UCSD-AML1 (cell line): Measurements from ENCODE around the gene GNAS.
"Not testable (repeated sequence)": the region's sequence is repeated elsewhere in the genome, so short reads cannot be mapped to it uniquely, and the experiment has no call there.

Source experiments
- DNase-seq: peaks from one replicate; lab custom pipeline; 2025; ENCODE audit not compliant: unreplicated experiment; lab: John Stamatoyannopoulos, UW

Gene GNAS

DNA sequence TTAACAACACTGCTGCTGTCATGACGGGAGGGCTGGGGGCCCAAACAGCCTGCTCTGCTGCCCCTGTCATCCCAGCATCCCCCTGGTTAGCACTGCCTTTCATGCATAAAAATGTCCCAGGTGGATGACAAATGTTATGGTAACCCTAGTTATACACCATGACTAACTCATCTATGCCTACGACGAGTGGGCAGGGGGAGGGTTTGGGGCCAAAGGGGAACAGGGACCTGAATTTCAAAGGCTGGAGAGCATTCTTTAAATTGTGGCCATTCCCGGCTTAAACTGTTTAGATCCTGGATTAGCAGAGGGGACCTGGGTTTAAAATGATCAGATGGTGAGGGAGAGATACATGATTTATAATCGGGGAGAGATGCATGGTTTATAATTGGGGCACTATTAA, 26.2 kb upstream of the GNAS start:
- DNase-seq: no peak

DNA sequence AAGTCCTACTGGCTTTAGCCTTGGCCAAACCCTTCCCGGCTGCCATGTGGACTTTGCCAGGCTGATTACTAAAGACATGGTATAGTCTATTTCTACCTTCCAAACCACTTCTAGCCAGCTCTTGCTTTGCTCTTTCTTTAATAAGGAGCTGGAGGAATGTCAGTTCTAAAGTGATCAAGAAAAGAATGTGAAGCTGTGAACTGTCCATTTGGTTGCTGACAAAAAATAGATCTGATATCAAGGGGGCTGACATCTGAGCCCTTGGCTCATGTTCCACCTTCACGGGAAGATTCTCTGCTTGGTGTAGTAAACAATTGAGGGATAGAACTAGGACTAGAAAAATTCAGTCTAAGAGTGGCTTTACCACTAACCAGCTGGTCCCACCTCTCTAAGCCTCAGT, 24.4 kb upstream of the GNAS start:
- no peak for DNase-seq

DNA sequence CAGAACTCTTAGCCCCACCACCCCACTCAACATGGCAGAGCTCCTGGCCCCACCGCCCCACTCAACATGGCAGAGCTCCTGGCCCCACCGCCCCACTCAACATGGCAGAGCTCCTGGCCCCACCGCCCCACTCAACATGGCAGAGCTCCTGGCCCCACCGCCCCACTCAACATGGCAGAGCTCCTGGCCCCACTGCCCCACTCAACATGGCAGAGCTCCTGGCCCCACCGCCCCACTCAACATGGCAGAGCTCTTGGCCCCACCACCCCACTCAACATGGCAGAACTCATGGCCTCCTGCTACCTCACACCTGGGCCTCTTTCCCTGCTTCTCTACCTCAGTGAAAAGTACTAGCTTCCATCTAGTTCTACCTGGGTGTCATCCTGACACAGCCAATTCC, 23.7 kb upstream of the GNAS start:
- DNase-seq: not testable (repeated sequence)

DNA sequence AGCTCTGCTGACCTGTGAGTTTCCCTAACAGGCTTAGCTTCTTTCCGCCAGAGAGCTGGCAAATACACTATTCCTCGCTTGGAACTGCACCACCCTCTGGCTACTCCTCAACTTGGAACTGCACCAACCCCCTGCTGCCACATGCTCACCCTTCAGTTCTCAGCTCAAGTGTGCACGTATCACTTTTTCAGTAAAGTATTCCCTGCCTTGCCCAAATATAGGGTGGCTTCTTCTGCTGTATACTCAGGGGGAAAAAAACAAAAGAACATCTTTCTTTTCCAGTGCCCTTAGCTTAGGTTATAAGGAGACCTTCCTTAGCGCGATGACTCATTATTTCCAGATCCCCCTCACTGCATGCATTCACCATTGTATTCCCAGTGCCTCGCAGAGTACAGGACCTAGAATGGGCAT, 23.0 kb upstream of the GNAS start:
- no peak for DNase-seq

DNA sequence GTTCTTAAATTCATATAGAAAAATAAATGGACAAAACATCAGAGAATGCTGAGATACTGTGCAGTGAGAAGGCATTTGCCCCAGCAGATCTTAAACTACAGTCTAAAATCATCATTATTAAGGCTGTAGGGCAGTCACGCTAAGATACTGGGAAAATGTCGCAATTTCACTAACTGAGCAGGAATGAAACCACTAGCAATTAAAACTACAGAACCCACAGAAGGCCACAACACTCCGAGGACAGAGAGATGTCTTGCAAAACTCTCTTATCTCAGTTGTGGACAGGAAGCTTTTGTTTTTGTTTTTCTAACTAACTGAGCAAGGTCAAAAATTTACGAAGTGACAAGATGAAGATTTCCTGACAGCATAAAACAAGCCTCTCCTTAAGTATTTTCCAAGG, 20.1 kb upstream of the GNAS start:
- no peak for DNase-seq

DNA sequence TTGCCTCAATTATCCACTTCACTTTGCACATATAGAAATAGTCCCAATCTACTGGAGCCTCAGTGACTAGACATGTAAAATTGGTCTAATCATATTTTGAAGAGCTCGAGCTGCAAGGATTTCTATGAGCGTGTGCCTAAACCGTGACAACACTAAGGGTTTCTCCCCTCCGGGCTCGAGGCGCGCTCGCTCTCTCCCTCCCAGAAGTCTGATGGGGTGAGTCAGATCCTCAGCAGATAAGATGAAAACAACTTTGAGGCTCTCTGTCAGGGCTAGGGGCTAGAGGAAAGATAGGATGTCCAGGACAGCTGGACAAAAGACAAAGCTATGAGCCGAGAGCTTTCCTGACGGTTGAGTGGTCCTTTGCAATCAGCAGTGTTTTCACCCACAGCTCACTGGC, 18.6 kb upstream of the GNAS start:
- no peak for DNase-seq

DNA sequence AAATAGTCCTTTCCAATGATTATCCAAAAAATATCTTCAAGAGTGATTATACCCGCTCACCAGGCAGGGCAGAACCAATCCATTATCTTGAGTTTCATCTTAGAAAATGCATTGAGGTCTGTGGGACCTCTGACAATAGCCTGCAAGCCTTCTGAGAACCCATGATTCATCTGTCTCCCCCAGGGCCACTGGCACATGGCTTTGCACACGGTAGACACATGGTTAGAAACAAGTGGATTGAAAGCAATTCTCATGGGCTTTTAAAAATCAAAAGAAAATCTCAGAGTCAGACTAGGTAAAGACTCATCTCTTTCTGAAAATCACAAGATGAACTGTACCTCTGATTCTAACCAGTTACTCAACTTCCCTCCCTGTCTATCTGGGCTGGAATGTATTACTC, 17.3 kb upstream of the GNAS start:
- no peak for DNase-seq

DNA sequence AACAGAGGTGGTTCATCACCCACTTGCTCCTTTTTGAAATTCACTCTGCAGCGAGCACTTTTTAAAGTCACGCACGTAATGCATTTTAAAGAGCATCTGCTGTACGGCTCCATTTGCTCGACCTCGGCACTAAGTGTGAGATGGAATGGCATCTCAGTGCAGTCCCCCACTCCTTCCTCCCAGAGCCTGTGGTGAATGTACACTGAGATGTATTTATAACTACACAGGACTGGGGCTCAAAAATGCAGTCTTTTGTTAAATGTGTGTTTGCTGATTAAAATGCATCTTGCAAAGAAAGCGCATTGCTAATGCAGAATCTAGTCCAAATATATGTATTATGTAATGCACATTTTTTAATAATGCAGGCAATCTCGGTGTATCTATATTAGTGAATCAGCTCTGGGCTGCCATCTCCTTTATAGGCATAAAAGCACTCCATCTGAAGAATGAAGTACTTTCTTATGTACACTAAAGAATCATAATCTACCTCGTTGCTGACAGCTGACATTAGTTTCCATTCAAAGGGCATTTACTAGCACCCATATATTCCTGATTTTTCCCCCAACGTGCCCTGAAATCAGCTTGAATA, 15.8 kb upstream of the GNAS start:
- no peak for DNase-seq

DNA sequence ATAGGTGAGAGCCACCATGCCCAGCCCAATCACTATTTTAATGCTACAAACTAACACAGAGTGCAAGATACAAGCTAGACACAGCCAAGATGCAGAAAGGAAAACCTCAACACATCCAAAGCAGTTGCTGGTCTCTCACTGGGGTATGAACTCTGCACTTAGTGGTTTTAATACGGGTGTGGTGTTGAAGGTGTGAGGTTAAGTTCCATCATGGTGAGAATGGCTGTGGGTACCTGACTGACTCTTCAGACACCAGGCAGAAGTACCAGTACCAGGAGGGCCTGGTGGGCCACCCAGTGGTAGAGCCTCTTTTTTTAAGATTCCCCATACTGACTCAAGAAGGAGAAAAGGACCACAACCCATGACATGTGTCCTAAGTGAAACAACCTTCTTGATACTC, 14.8 kb upstream of the GNAS start:
- no peak for DNase-seq

DNA sequence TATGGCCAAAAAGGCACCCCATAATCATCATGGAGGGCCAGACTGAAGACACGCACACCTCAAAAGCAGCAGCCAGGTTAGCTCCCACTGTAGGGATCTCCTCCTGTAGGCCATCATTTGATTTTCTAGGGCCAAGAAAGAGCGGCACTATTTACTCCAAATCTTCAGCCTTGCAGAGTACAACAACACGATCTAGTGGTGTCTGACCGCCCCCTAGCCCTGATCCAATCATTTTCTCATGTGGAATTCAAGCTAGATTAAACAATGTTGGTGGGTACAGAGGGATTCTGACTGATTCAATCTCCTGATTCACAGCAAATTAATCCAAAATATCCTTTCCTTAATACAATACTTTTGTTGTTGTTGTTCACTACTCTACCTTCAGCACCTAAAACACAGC, 14.3 kb upstream of the GNAS start:
- DNase-seq: no peak

DNA sequence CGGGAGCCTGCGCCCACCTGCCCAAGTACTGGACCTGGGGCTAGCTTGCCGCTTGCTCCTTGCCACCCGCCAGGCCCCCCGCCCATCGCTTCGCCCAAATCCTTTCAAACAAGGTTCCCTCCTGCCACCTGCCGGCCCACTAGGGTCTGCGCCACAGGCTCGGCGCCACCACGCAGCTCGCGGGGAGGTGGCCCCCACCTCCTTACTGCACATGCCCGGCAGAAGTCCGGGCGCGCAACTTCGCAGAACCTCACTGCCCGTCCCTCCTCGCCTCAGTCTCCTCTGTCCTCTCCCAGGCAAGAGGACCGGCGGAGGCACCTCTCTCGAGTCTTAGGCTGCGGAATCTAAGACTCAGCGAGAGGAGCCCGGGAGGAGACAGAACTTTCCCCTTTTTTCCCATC, 13.0 kb upstream of the GNAS start:
- DNase-seq: no peak

DNA sequence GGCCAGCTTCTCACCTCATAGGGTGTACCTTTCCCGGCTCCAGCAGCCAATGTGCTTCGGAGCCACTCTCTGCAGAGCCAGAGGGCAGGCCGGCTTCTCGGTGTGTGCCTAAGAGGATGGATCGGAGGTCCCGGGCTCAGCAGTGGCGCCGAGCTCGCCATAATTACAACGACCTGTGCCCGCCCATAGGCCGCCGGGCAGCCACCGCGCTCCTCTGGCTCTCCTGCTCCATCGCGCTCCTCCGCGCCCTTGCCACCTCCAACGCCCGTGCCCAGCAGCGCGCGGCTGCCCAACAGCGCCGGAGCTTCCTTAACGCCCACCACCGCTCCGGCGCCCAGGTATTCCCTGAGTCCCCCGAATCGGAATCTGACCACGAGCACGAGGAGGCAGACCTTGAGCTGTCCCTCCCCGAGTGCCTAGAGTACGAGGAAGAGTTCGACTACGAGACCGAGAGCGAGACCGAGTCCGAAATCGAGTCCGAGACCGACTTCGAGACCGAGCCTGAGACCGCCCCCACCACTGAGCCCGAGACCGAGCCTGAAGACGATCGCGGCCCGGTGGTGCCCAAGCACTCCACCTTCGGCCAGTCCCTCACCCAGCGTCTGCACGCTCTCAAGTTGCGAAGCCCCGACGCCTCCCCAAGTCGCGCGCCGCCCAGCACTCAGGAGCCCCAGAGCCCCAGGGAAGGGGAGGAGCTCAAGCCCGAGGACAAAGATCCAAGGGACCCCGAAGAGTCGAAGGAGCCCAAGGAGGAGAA, 12.3 kb upstream of the GNAS start:
- no peak for DNase-seq

DNA sequence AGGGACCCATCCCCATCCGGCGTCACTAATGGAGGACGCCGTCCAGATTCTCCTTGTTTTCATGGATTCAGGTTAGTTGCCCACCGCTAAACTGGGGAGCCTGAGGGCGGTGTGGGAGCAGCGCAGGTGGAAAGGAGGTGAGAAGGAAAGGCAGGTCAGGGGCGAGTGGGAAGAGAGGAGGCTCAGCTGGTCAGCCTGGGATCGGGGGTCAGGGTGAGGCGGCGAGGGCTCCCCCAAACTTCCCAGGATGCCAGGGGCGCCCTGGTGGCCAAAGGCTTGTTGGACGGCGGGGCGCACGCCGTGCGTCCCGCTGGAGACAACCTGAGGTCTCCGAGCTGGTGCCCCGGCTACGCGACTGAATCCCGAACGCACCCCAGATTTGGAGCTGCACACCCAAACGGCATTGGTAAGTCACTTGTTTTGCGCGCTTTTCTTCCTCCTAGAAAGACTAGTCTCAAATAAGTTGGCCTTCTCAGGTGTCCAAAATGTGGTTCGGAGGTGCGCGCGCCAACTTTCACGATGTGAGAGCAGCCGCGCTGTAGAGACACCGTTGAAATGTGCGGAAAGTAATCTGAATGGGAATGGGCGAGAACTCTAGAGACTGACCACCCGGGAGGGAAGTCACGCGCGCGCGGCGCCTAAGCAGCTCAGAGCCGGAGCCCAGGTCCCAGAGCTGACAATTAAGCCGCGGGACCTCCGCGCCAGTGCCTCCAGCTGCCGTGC, 11.5 kb upstream of the GNAS start:
- no peak for DNase-seq

DNA sequence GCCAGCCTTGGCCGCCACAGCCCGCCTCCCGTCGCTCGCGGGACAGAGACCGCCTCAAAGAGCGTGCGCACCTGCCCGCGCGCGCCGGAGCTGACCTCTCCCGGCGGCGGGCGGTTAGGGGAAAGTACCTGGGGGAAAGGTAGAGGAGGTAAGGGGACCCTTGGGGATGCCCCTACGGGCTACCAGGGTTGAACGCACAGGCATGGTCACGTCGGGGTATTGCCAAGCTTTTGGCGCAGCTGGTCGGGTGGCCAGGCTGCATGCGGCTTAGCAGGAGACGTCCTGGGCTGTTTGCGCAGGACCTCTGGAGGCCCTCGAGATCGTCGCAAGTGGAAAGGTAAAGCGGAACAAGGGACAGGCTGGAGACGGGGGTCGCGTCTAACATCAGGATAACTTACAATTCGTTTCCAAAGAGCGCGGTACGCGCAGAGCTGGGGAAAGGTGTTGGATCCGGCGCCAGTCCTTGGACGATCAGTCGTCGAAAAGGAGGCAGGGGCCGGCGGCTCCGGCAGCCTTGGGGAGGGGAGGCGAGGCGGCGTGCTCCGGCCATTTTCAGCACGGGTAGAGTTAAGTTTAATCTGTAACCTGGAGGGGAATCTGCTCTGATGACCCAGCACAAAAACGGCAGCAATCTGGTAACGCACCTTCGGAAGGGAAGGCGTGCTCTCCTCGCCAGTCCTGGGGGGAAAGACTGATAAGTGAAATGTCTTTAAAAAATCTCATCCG, 10.8 kb upstream of the GNAS start:
- no peak for DNase-seq

DNA sequence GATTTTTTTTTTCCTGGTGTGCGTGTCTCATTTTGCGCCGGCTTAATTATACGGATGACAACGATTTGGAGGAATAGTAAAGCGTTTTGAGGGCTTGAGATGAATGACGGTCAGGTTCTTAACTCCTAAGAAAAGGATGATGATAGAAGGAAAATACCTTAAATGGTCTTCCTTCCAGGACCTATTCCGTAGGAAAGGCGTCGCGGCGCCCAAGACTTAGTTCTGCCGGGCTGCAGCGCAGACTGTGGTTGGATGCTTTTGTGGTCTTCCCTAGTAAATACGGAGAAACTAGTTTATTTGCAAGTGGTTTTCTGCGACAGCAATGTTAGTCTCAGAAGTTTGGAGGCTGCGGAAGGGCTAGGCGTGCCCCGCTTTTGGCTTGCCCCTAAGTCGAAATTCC, 10.2 kb upstream of the GNAS start:
- DNase-seq: no peak

DNA sequence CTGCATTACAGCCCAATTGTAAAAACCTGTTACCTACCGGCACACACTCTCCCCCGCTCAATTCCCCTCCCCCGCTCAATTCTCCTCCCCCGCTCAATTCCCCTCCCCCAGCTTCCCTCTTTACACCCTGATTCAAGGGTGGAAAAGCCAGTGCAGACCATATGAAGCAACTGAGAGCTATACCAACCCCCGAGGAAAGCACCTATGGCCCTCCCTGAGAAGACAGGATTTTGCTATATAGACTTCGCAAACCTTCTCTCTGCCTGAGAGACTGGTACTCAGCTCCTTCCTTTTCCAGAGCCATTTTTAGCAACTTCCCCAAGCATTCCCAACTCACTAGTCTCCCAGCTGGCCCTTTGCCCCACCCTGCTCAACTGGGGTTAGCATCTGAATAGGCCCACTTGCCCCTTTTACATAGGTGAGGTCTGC, 9.4 kb upstream of the GNAS start:
- DNase-seq: no peak

DNA sequence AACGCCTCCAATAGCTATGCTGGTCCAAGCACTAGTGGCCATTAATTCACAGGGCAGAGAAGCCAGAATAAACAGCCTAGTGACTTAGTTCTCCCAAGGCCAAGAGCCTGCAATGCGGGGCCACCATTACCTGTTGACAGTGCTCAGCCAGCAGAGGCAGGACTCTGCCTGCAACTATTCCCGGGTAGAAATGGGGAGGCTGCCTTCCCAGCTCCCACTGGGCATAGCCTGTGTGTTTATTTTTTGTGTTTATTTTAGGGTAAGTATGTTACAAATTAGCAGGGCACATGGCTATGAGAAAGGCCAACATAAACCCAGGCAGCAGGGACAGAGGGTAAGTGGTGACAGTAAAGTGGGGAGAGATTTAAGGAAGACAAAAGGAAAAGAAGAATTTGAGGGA, 6.8 kb upstream of the GNAS start:
- no peak for DNase-seq

DNA sequence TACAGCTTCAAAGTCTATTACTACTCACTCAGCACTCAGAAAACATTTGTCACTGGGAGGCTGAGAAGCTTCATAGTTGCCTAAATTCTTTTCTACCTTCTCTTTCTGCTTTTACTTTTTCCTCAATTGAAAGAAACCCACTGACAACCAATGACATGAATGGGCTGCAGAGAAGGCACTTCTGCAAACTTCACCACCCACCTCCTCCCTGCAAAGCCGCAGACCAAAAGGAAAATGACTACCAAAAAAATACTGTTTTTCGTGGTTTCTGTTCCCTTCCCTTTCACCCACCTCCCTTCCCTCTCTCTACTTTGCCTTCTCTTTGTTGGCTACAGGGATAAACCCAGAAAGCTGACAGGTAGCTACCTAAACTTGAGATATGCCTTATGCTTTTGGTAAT, 5.1 kb upstream of the GNAS start:
- no peak for DNase-seq

DNA sequence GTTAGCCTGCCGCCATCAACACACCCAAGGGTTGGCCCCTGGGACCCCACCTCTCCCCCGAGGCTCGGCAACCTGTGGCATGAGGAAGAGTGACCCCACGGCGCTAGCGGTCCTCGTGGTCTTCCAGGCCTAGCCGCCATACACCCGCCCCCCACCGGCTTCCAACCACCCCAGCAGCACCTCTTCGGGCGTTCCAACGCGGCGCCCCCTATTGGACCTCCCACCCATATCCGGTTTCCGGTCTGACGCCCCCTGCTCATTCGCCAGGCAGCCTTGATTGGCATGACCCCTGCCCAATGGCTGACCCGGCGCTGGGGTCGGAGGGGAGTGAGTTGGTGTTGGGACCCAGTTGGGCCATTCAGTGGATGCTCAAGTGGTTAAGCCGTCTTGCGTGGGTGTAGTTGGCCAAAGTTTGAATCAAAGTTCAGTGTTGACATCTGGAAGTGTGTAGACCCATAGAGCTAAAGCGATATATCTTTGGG, 1.8 kb upstream of the GNAS start, which contains the start of gene GNAS-AS1:
Gene GNAS-AS1, minus strand, starts transcription at position 210 of the 482 bp plus-strand sequence.
- no peak for DNase-seq

DNA sequence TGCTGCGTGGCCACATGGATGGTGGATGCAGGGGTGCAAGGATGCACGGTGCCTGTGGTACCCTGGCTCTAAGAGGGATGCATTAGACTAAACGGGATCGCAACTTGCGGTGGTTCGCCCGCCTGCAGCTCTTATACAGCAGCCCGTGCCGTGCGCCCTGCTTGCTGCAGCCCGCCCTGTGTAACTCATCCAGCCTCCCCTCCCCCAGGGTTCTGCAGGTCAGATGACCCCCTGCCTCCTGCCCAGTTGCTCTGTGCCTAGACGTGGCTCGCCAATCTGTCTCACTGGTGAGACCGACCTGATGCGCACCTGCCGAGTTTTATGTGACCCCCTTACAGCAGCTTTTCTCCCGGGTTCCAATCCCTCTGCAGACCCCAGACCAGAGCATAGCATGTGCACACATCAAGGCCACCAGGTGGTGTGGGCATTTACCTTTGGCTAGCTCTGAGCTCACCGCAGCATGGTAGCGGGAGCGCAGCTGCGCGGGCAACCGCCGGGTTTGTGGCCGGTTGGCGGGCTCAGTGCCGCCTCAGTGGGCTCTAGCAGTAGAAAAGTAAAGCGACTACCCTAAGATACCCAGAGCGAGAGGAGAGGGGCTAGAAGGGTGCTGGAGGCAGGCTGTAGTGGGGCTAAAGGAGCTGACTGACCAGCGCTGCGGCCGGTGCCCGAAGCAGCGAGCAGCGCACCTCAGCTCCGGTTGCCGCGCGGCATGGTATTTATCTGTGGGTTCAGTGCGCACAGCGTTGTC, 1.1 kb upstream of the GNAS start:
- no peak for DNase-seq

DNA sequence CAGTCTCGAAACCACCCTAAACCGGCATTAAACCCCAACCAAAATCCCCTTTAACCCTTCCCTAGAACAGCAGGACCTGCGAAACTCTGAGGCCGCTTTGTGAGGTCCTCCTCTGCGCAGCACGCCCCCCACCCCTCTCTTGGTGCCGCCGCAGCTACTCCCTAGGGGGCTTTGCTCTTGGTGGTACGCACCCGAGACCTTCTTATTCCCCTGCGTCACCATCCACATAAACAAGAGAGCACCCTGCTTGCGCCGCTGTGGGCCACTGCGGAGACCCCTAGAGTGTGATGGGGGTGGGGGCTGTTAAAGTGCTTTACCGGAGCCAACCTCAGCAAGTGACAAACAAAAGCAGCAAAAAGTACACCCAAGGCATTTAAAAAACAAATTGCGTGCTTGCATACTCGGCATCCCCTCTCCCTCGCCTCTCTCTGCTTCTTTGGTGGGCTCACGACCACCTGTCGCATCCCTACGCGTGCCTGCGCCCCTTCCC, 502 bp upstream of the GNAS start:
- no peak for DNase-seq
